ENCODE measurements around the gene OR52A5.

The OR52A5 gene

DNA sequence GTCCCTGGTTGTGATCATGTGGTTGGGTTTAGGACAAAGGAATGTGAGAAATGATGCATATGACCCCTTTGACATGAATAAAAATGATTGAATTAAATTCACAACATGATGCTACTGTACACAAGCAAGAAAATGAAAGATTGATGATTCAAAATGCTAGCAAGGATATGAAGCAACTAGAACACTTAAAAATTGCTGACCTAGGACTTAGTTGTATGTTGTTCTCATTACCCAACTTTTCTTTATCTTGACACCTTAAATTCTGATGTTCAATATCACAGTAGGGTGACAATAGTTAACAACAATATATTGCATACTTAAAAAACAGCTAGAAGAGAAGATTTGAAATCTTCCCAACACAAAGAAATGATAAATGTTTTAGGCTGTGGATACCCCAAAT is 20.6 kb downstream of the OR52A5 start:
- DNase-seq (ENCODE audit: extremely low read depth in 1 of 2, low read depth in 1 of 2), result no peak

DNA sequence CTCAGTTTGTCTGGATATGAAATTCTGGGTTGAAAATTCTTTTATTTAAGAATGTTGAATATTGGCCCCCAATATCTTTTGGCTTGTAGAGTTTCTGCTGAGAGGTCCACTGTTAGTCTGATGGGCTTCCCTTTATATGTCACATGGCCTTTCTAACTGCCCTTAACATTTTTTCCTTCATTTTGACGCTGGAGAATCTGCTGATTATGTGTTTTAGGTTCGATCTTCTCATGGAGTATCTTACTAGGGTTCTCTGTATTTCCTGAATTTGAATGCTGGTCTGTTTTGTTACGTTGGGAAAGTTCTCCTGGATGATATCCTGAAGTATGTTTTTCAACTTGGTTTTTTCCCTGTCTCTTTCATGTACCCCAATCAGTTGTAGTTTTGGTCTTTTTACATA is 22.8 kb downstream of the OR52A5 start:
- DNase-seq (ENCODE audit: extremely low read depth in 1 of 2, low read depth in 1 of 2), result no peak

GRCh38 chr11:5107285-5107684 is 30.9 kb downstream of the OR52A5 start:
- DNase-seq (ENCODE audit: extremely low read depth in 1 of 2, low read depth in 1 of 2), result no peak

DNA sequence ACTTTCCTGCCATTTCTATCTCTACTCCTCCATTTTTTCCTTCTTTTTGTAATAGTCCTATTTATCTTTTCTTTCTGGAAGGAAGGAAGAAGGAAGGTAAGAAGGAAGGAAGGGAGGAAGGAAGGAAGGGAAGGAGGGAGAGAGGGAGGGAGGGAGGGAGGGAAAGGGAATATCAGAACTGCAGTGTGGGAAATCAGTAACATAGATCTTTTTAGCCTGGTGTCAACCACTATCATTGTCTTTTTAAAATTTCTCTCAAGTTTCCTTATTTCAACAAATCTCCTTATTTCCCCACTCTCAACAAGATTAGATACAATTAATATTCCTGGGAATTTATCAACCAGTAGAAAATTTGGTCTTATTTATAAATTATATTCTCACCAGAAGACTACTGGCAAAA is 35.1 kb downstream of the OR52A5 start:
- DNase-seq (ENCODE audit: extremely low read depth in 1 of 2, low read depth in 1 of 2), result no peak

DNA sequence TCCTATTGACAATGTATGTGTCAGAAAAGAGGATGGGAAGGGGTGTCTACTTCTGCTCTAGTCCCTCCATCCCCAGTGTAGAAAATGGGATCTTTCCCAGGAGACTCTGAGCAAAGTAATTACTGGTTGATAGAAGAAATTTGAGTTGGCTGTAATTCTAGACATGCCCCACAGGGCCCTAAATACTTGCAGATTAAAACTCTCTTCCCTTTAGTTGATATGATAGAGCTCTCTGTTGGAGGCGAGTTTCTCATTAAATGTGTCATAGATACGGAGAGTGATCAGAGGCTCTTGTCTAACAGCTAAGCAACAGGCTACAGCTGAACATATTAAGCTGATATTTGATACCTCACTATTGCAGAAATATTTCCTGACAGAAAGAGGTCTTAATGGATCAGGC is 35.9 kb downstream of the OR52A5 start:
- DNase-seq (ENCODE audit: extremely low read depth in 1 of 2, low read depth in 1 of 2), result no peak

DNA sequence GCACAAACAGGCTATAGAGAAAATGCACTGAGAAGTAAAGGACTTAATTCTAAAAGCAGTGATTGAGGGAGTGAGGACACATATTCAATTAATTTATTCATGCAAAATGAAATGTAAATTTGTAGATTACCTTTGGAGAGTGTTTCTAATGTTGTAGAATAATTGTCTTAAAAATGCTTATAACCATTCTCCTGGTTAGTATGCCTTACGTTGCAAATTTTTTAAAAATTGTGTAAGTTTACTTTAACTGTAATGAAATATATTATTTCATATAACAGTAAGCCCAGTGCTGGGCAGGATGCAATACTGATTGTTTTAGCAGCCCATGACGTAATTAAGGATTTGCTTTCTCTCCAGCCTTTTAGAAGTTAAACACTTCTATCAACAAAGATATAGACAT is 42.1 kb downstream of the OR52A5 start:
- DNase-seq (ENCODE audit: extremely low read depth in 1 of 2, low read depth in 1 of 2), result no peak

- DNase-seq (ENCODE audit: extremely low read depth in 1 of 2, low read depth in 1 of 2), result no peak
Observed at GRCh38 chr11:5092821-5093585, 45.2 kb downstream of the OR52A5 start.

DNA sequence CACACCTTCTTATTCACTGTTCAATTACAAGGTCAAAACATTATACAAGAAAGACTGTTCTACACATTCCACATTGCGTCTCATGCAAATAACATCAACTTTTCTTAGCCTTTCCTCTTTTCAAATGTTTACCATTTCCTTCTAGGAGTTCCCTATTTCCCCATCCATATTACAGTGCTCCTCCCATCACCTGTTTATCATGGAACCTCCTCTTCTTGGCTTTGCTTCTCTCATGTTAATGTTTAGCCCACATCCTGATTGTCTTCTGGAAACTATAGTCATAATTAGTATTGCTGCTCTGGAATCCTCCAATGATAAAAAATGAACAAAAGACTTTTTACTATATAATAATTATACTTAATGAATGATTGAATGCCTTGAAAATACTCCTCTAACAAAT is 47.5 kb downstream of the OR52A5 start:
- no peak for DNase-seq (ENCODE audit: extremely low read depth in 1 of 2, low read depth in 1 of 2)

- no peak for DNase-seq (ENCODE audit: extremely low read depth in 1 of 2, low read depth in 1 of 2)
Observed at GRCh38 chr11:5088556-5088955, 49.6 kb downstream of the OR52A5 start.

GRCh38 chr11:5083602-5084001 is 54.6 kb downstream of the OR52A5 start:
- no peak for DNase-seq (ENCODE audit: extremely low read depth in 1 of 2, low read depth in 1 of 2)

GRCh38 chr11:5081405-5081804 is 56.8 kb downstream of the OR52A5 start:
- no peak for DNase-seq (ENCODE audit: extremely low read depth in 1 of 2, low read depth in 1 of 2)

All from stimulated activated CD8-positive, alpha-beta memory T cell treated with anti-CD3 and anti-CD28 coated beads, Interleukin-7, amount 100 ng/mL, for 48 hours (primary cell).